KOPT-K1 (cell line): ENCODE results near the gene RAD23B.

Experiments
- H3K27ac ChIP-seq: fragments of 200-600 bp; sonication (generic); 2 replicates; pipeline ENCODE4 v1.5.1; 2016; ENCODE audit warnings: antibody characterized with exemption, mild to moderate bottlenecking, low read depth, low read length; ENCODE audit not compliant: poor library complexity, severe bottlenecking
- H3K36me3 ChIP-seq: fragments of 200-600 bp; sonication (generic); 2 replicates; pipeline ENCODE4 v1.5.1; 2017; ENCODE audit warnings: antibody characterized with exemption, mild to moderate bottlenecking, low read length, moderate library complexity; ENCODE audit not compliant: insufficient read depth
- H3K9me3 ChIP-seq: fragments of 200-600 bp; sonication (generic); 2 replicates; pipeline ENCODE4 v1.5.1; 2017; ENCODE audit warnings: antibody characterized with exemption, low read length, mild to moderate bottlenecking; ENCODE audit not compliant: insufficient read depth, poor library complexity, severe bottlenecking

Gene RAD23B

GRCh38 chr9:107277801-107278200 lies 5.3 kb upstream of the RAD23B start:
- Histone ChIP-seq H3K9me3 (no peaks in the 10 kb centered on the region), H3K27ac (no peak overlapping the region), H3K36me3 (no peaks in the 10 kb centered on the region)

GRCh38 chr9:107279086-107279485 lies 4.0 kb upstream of the RAD23B start:
- Histone ChIP-seq H3K36me3 (no peaks in the 10 kb centered on the region), H3K9me3 (no peaks in the 10 kb centered on the region), H3K27ac (no peak overlapping the region)

- Histone ChIP-seq H3K27ac (no peak overlapping the region), H3K36me3 (no peaks in the 10 kb centered on the region)
Observed at GRCh38 chr9:107280543-107280942, 2.5 kb upstream of the RAD23B start.

GRCh38 chr9:107281184-107281583 lies 1.9 kb upstream of the RAD23B start:
- Histone ChIP-seq H3K36me3 (no peaks in the 10 kb centered on the region), H3K27ac (no peak overlapping the region), H3K9me3 (no peaks in the 10 kb centered on the region)

More at GRCh38 chr9:107280543-107280942, 2.5 kb upstream of the RAD23B start:
- H3K9me3 ChIP-seq, result no peaks in the 10 kb centered on the region

GRCh38 chr9:107281922-107282667 lies 984 bp upstream of the RAD23B start:
- H3K36me3 ChIP-seq, result no peaks in the 10 kb centered on the region
- peak overlapping the region; percentile 44 for H3K27ac ChIP-seq
- no peaks in the 10 kb centered on the region for H3K9me3 ChIP-seq

- Histone ChIP-seq H3K36me3 (no peaks in the 10 kb centered on the region), H3K27ac (peak overlapping the region; percentile 90), H3K9me3 (no peaks in the 10 kb centered on the region)
Observed at GRCh38 chr9:107283623-107284616, 841 bp downstream of the RAD23B start.

- no peaks in the 10 kb centered on the region for H3K9me3 ChIP-seq
- peak overlapping the region; percentile 90 for H3K27ac ChIP-seq
- no peaks in the 10 kb centered on the region for H3K36me3 ChIP-seq
Observed at GRCh38 chr9:107284636-107285035, 1.6 kb downstream of the RAD23B start.

GRCh38 chr9:107285286-107285685 lies 2.2 kb downstream of the RAD23B start:
- Histone ChIP-seq H3K27ac (peak overlapping the region; percentile 90), H3K36me3 (no peaks in the 10 kb centered on the region), H3K9me3 (no peaks in the 10 kb centered on the region)

- Histone ChIP-seq H3K27ac (no peak overlapping the region), H3K9me3 (no peaks in the 10 kb centered on the region), H3K36me3 (no peaks in the 10 kb centered on the region)
Observed at GRCh38 chr9:107286057-107286456, 3.0 kb downstream of the RAD23B start.

- H3K27ac ChIP-seq, result no peak overlapping the region
- H3K9me3 ChIP-seq, result no peaks in the 10 kb centered on the region
- no peaks in the 10 kb centered on the region for H3K36me3 ChIP-seq
Observed at GRCh38 chr9:107288701-107289100, 5.6 kb downstream of the RAD23B start.

- H3K9me3 ChIP-seq, result no peaks in the 10 kb centered on the region
- no peak overlapping the region for H3K27ac ChIP-seq
- H3K36me3 ChIP-seq, result no peaks in the 10 kb centered on the region
Observed at GRCh38 chr9:107290619-107291018, 7.5 kb downstream of the RAD23B start.

GRCh38 chr9:107292821-107293542 lies 9.9 kb downstream of the RAD23B start:
- no peaks in the 10 kb centered on the region for H3K9me3 ChIP-seq
- no peaks in the 10 kb centered on the region for H3K36me3 ChIP-seq
- H3K27ac ChIP-seq, result no peak overlapping the region

GRCh38 chr9:107293543-107294085 lies 10.5 kb downstream of the RAD23B start:
- no peaks in the 10 kb centered on the region for H3K9me3 ChIP-seq

GRCh38 chr9:107294756-107295155 lies 11.7 kb downstream of the RAD23B start:
- Histone ChIP-seq H3K36me3 (peaks cover 5% of the 10 kb centered on the region; the same call in 1 of the 2 replicates), H3K27ac (no peak overlapping the region), H3K9me3 (no peaks in the 10 kb centered on the region)

More at GRCh38 chr9:107293543-107294085, 10.5 kb downstream of the RAD23B start:
- H3K36me3 ChIP-seq, result no peaks in the 10 kb centered on the region
- no peak overlapping the region for H3K27ac ChIP-seq
